Measurements from ENCODE around the gene RRBP1.

Gene RRBP1

GRCh38 chr20:17726902-17727301, 44.9 kb upstream of the RRBP1 start:
- Histone ChIP-seq H3K9me3 (ENCODE audit: low read length) (no peaks in the 10 kb centered on the region), H3K4me3 (ENCODE audit: low read depth, low read length, poor library complexity, severe bottlenecking) (no peak overlapping the region), H3K27ac (ENCODE audit: low read depth, low read length, poor library complexity, severe bottlenecking) (no peak overlapping the region), H3K79me2 (ENCODE audit: insufficient read depth, low read length) (no peaks in the 10 kb centered on the region), H3F3A (ENCODE audit: insufficient read depth, low read length) (no peaks in the 10 kb centered on the region), H3K36me3 (ENCODE audit: insufficient read depth, low read length) (no peaks in the 10 kb centered on the region), H3K4me2 (ENCODE audit: low read length) (no peak overlapping the region), H3K9me2 (ENCODE audit: low read depth, low read length) (no peaks in the 10 kb centered on the region), H3K27me3 (ENCODE audit: insufficient read depth, low read length) (0 out of 2 replicates have a peak, but pooled peaks cover 4% of the 10 kb centered on the region), H3K9ac (ENCODE audit: low read length) (no peak overlapping the region), H2AFZ (ENCODE audit: low read length) (no peak overlapping the region), H3K4me1 (ENCODE audit: insufficient read depth, low read length, severe bottlenecking) (no peaks in the 10 kb centered on the region), H4K20me1 (ENCODE audit: insufficient read depth, low read length) (no peaks in the 10 kb centered on the region)
- no peak for TF ChIP-seq EZH2 (IDR thresholded peaks at IDR 0.05; ENCODE audit: borderline replicate concordance, low read length)
- TF ChIP-seq, protein P1, sequence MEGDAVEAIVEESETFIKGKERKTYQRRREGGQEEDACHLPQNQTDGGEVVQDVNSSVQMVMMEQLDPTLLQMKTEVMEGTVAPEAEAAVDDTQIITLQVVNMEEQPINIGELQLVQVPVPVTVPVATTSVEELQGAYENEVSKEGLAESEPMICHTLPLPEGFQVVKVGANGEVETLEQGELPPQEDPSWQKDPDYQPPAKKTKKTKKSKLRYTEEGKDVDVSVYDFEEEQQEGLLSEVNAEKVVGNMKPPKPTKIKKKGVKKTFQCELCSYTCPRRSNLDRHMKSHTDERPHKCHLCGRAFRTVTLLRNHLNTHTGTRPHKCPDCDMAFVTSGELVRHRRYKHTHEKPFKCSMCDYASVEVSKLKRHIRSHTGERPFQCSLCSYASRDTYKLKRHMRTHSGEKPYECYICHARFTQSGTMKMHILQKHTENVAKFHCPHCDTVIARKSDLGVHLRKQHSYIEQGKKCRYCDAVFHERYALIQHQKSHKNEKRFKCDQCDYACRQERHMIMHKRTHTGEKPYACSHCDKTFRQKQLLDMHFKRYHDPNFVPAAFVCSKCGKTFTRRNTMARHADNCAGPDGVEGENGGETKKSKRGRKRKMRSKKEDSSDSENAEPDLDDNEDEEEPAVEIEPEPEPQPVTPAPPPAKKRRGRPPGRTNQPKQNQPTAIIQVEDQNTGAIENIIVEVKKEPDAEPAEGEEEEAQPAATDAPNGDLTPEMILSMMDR (IDR thresholded peaks at IDR 0.05; ENCODE audit: low read length): no peak

GRCh38 chr20:17725094-17725835, 43.2 kb upstream of the RRBP1 start:
- H4K20me1 ChIP-seq (ENCODE audit: insufficient read depth, low read length): no peaks in the 10 kb centered on the region
- no peak overlapping the region for H3K4me3 ChIP-seq (ENCODE audit: low read depth, low read length, poor library complexity, severe bottlenecking)
- no peak overlapping the region for H2AFZ ChIP-seq (ENCODE audit: low read length)
- H3F3A ChIP-seq (ENCODE audit: insufficient read depth, low read length): no peaks in the 10 kb centered on the region
- H3K27me3 ChIP-seq (ENCODE audit: insufficient read depth, low read length): 0 out of 2 replicates have a peak, but pooled peaks cover 4% of the 10 kb centered on the region
- no peaks in the 10 kb centered on the region for H3K36me3 ChIP-seq (ENCODE audit: insufficient read depth, low read length)
- no peaks in the 10 kb centered on the region for H3K9me2 ChIP-seq (ENCODE audit: low read depth, low read length)
- no peaks in the 10 kb centered on the region for H3K4me1 ChIP-seq (ENCODE audit: insufficient read depth, low read length, severe bottlenecking)
- no peak overlapping the region for H3K4me2 ChIP-seq (ENCODE audit: low read length)
- TF ChIP-seq, protein P1 (IDR thresholded peaks at IDR 0.05; ENCODE audit: low read length): no peak
- no peak for TF ChIP-seq EZH2 (IDR thresholded peaks at IDR 0.05; ENCODE audit: borderline replicate concordance, low read length)
- H3K9ac ChIP-seq (ENCODE audit: low read length): no peak overlapping the region
- no peak overlapping the region for H3K27ac ChIP-seq (ENCODE audit: low read depth, low read length, poor library complexity, severe bottlenecking)
- no peaks in the 10 kb centered on the region for H3K79me2 ChIP-seq (ENCODE audit: insufficient read depth, low read length)
- no peaks in the 10 kb centered on the region for H3K9me3 ChIP-seq (ENCODE audit: low read length)

DNA sequence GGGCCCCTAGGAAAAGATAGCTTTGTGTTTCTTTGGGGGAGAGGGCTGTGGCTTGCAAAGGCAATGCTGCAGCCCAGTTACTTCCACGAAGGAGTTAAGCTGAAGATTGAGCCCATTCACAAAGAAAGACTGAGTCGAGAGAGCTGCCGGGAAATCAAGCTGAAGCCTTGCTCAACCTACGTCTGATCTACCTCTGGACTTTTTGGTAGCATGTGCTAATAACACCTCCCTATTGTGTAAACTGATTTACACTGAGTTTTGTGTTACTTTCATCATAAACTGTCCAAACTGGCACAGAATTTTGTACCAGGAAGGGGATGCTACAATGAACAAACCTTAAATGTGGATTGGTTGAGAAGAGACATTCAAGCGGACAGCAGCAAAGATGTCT, 41.3 kb upstream of the RRBP1 start:
- Histone ChIP-seq H3K4me2 (ENCODE audit: low read length) (no peak overlapping the region), H2AFZ (ENCODE audit: low read length) (no peak overlapping the region), H3K4me1 (ENCODE audit: insufficient read depth, low read length, severe bottlenecking) (no peaks in the 10 kb centered on the region), H4K20me1 (ENCODE audit: insufficient read depth, low read length) (no peaks in the 10 kb centered on the region), H3K9ac (ENCODE audit: low read length) (no peak overlapping the region), H3K9me2 (ENCODE audit: low read depth, low read length) (no peaks in the 10 kb centered on the region), H3K27me3 (ENCODE audit: insufficient read depth, low read length) (0 out of 2 replicates have a peak, but pooled peaks cover 4% of the 10 kb centered on the region), H3K9me3 (ENCODE audit: low read length) (no peaks in the 10 kb centered on the region), H3K36me3 (ENCODE audit: insufficient read depth, low read length) (no peaks in the 10 kb centered on the region), H3F3A (ENCODE audit: insufficient read depth, low read length) (no peaks in the 10 kb centered on the region), H3K79me2 (ENCODE audit: insufficient read depth, low read length) (no peaks in the 10 kb centered on the region), H3K4me3 (ENCODE audit: low read depth, low read length, poor library complexity, severe bottlenecking) (no peak overlapping the region), H3K27ac (ENCODE audit: low read depth, low read length, poor library complexity, severe bottlenecking) (no peak overlapping the region)
- TF ChIP-seq EZH2 (IDR thresholded peaks at IDR 0.05; ENCODE audit: borderline replicate concordance, low read length): no peak
- TF ChIP-seq, protein P1 (IDR thresholded peaks at IDR 0.05; ENCODE audit: low read length): no peak

All from OCI-LY1 (cell line).